RWPE2 (cell line): ENCODE results near the gene MRPL53.

Source experiments
- ATAC-seq: fragments of 200-7000 bp; cut with Tn5 transposase; 3 replicates; pipeline ENCODE4 v1.9.1; 2021; ENCODE audit warnings: low read depth
- DNase-seq: peaks from one replicate; pipeline ENCODE4 v3.0.0-alpha.2; 2020; ENCODE audit warnings: low spot score
- H3K27ac ChIP-seq: fragments of 450-650 bp; 2 replicates; pipeline ENCODE4 v1.5.1; 2017; ENCODE audit warnings: mild to moderate bottlenecking; ENCODE audit not compliant: poor library complexity, severe bottlenecking
- H3K27me3 ChIP-seq: fragments of 250-450 bp; sonication (Bioruptor Pico); 2 replicates; pipeline ENCODE4 v1.5.1; 2021; ENCODE audit warnings: mild to moderate bottlenecking, moderate library complexity; ENCODE audit not compliant: insufficient read depth, poor library complexity, severe bottlenecking
- H3K36me3 ChIP-seq: fragments of 250-450 bp; sonication (Bioruptor Pico); 2 replicates; pipeline ENCODE4 v1.5.1; 2020; ENCODE audit warnings: low read depth, mild to moderate bottlenecking, moderate library complexity
- H3K4me1 ChIP-seq: fragments of 250-450 bp; sonication (Bioruptor Pico); 2 replicates; pipeline ENCODE4 v1.5.1; 2021; ENCODE audit warnings: mild to moderate bottlenecking, moderate library complexity; ENCODE audit not compliant: insufficient read depth, poor library complexity, severe bottlenecking
- H3K4me3 ChIP-seq: fragments of 250-450 bp; sonication (Bioruptor Pico); 2 replicates; pipeline ENCODE4 v1.5.1; 2021; ENCODE audit warnings: mild to moderate bottlenecking, moderate library complexity; ENCODE audit not compliant: severe bottlenecking
- H3K9me3 ChIP-seq: fragments of 250-450 bp; sonication (Bioruptor Pico); 2 replicates; pipeline ENCODE4 v1.5.1; 2021; ENCODE audit warnings: mild to moderate bottlenecking, moderate library complexity; ENCODE audit not compliant: severe bottlenecking
- CTCF ChIP-seq: fragments of 450-650 bp; IDR thresholded peaks from one replicate; pipeline ENCODE4 v1.5.1; 2017; ENCODE audit warnings: mild to moderate bottlenecking, moderate library complexity; ENCODE audit not compliant: poor library complexity, severe bottlenecking

MRPL53 gene

DNA sequence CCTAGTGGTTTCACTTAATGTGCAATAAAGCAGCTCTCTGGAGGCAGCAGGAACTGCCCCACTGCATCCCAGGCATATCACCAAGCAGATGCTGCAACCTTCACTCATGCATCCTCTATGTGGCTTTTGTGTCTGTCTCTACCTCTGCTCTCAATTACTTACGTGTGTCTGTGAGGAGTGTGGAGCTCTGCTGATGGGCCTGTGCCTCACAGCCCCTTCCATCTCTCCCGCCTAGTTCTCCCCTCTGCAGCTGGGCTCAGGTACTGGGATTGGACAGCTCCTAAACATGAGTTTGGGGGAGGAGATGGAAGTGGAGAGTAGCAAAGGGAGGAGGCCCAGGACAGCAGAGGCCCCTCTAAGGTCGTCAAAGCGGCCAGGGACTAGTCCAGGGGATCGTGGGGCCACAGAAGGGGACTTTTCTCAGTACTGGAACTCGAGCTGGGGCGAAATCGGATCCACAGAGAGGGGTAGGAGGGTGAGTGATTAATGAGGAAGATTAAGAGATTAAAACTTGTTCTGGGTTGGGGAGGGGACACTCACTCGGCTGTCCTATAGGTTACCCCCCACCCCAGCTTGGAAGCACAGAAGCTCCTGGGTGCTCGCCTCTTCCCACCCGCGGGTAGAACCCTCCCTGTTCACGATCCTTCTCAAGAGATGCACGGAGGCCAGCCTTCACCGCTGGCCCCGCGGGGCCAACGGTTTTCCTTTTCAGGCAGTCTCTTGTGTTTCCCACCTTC is 29.0 kb upstream of the MRPL53 start:
- H3K4me3 ChIP-seq: no peak overlapping the region
- H3K27me3 ChIP-seq: peaks cover 14% of the 10 kb centered on the region

GRCh38 chr2:74500578-74500946 is 28.1 kb upstream of the MRPL53 start:
- DNase-seq: no peak
- H3K4me1 ChIP-seq: peaks cover 8% of the 10 kb centered on the region
- peaks cover 14% of the 10 kb centered on the region for H3K27me3 ChIP-seq
- peaks cover 8% of the 10 kb centered on the region for H3K36me3 ChIP-seq
- no peak for TF ChIP-seq CTCF
- no peak overlapping the region for H3K4me3 ChIP-seq
- H3K27ac ChIP-seq: no peak overlapping the region
- no peak for ATAC-seq
- no peaks in the 10 kb centered on the region for H3K9me3 ChIP-seq

More for the DNA sequence above, 29.0 kb upstream of the MRPL53 start:
- no peak for ATAC-seq
- peaks cover 18% of the 10 kb centered on the region for H3K36me3 ChIP-seq
- no peak for TF ChIP-seq CTCF
- H3K4me1 ChIP-seq: peaks cover 13% of the 10 kb centered on the region
- no peak for DNase-seq
- H3K27ac ChIP-seq: no peak overlapping the region
- no peaks in the 10 kb centered on the region for H3K9me3 ChIP-seq

DNA sequence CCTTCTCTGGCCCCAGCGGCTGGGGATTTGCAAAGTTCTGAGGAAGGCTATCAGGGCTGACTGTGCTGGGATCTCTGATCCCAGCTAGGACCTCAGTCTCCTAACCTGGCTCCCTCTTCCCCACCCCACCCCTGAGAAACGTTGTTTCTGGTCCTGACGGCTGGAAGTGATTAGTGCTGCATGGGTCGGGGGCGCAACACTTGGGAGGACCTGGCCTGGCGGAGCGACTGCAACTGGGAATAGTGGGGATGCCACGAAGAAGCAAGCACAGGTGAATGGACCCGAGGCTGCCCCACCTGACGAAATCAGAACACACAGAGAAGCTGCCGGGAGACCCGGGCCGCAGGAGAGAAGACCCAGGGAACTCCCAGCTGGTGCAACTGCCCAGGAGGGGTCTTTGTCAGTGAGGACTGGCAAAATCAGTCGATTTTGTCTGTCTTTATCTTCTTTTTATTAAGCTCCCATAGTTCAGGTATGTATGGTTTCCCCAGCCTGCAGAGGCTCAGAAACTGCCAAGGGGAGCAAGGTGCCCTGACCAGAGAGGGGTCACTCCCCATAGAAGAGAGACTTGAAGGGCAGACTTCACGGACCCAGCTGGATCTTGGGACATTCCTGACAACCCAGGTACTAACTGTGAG is 27.6 kb upstream of the MRPL53 start:
- H3K4me1 ChIP-seq: peaks cover 8% of the 10 kb centered on the region
- DNase-seq: no peak
- H3K36me3 ChIP-seq: peaks cover 3% of the 10 kb centered on the region; the same call in 1 of the 2 replicates
- no peaks in the 10 kb centered on the region for H3K9me3 ChIP-seq
- H3K4me3 ChIP-seq: no peak overlapping the region
- H3K27ac ChIP-seq: no peak overlapping the region
- H3K27me3 ChIP-seq: peaks cover 14% of the 10 kb centered on the region
- no peak for ATAC-seq
- TF ChIP-seq CTCF: no peak

DNA sequence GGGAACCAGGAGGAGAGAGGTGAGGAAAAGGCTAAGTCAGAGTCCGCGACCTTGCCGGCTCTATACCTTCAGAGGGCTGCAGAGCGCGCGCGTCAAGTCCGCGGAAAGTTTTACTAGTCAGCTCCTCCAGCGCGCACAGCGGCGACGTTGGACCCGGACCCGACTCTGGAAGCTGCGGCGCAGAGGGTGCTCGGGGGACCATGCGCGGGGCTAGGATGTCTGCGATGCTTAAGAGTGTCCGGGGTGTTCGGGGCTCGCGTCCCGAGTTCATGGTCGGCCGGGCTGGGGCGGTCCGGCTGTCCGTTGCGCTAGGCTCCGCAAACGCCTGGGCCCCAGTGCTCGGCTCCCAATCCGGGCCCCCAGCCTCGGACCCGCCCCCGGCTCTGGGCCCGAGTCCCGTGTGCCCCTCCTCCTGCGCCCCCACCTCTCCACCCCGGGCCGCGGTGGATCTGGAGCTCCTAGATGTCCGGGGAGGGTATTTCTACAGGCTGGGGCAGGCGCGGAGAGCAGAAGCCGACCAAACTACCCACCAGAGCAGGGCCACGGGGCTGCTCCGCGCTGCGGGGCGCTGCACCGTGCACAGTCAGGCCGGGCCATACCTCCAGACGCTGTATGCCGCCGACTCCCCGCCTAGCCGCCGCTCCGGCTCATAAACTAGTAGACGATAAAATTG is 26.9 kb upstream of the MRPL53 start, which contains the start of gene LBX2:
Gene LBX2, minus strand, starts transcription at position 337 of the 673 bp plus-strand sequence. Its CDS starts 66 bp downstream, at position 271.
- no peak for DNase-seq
- peak; percentile 14 for ATAC-seq
- H3K27me3 ChIP-seq: peaks cover 14% of the 10 kb centered on the region

More for the DNA sequence above, 26.9 kb upstream of the MRPL53 start, which contains the start of gene LBX2:
- no peak for TF ChIP-seq CTCF
- H3K36me3 ChIP-seq: no peaks in the 10 kb centered on the region
- peaks cover 8% of the 10 kb centered on the region for H3K4me1 ChIP-seq
- H3K4me3 ChIP-seq: peak within 1 kb of the TSS; percentile 2
- no peaks in the 10 kb centered on the region for H3K9me3 ChIP-seq
- H3K27ac ChIP-seq: no peak within 1 kb of the TSS
